Measurements from ENCODE around the gene ZMIZ2. TPM values are rescaled to one million over a fixed set of nuclear protein-coding genes. Genes with fewer than 3 reads are reported as not detected.

Gene ZMIZ2
- total and polyA plus RNA-seq, 2 of the 8 experiments (the other 6 are each of a cell fraction or from before 2014, with no cell fraction given): 24.4 to 66.4 TPM

DNA sequence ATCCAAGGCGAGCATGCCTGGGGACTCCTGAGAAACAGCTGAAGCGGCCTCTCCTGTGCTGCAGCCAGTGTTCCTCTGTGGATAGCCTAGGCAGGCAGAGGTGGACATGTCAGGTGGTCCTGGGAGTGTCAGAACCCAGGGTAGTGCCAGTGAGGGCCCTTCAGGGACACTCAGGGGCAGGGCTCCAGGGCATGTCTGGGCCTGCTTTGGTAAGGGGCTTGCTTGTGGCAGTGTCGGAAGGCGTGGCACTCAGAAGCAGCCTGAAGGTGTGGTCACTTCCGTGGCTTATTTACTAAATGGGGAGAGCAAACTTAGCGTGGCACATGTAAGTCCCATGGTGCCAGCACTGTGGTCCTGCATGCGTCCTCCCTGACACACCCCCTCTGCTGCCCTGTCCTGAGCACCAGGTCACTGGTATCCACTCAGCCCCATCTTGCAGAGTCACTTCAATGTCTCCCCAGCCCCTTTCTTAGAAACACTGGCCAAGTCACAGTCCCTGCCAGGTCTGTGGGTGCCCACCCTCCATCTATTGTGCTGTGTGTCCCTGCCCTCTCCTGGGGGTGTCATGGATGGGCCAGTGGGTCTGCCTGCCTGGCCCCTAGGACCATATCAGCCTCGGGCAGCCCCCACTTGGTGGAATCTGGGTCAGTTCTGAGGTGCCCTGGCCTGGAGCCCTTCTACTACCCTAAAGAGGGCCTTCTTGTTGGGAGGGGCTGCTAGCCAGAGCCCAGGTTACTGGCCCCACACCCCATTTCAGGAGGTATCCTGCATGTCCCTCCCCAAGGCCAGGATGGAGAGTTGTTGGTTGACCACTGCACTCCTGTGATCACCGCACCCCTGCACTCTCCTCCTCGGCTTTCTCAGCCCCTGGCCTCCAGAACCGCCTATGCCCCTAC is 6.4 kb downstream of the ZMIZ2 start:
- DNase-seq (ENCODE audit: low read depth in 1 of 2, low spot score in 2 of 2): no peak
- H2BK15ac ChIP-seq (ENCODE audit: low read length): no peak overlapping the region
- H3K79me1 ChIP-seq (ENCODE audit: low read depth, low read length): peaks cover 4% of the 10 kb centered on the region
- no peak overlapping the region for H4K5ac ChIP-seq (ENCODE audit: insufficient read length, low read depth, low read length)
- CTCF ChIA-PET (ENCODE audit: partially characterized antibody): no interaction called here
- H3K23me2 ChIP-seq (ENCODE audit: low read depth, low read length): no peaks in the 10 kb centered on the region
- H4K20me1 ChIP-seq (replicated peaks in 1 of 2; ENCODE audit: control insufficient read depth in 1 of 2, insufficient read depth in 2 of 2, low read length in 2 of 2): peaks cover 16 to 24% of the 10 kb centered on the region in 2 experiments
- no peak overlapping the region for H2AK5ac ChIP-seq (ENCODE audit: low read depth, low read length)
- no peaks in the 10 kb centered on the region; a peak in 1 of 7 replicates for H3K27me3 ChIP-seq (replicated peaks in 1 of 4; ENCODE audit: control insufficient read depth in 3 of 4, extremely low read depth in 1 of 4, insufficient read depth in 3 of 4, low read length in 3 of 4)
- POLR2A ChIA-PET (ENCODE audit: partially characterized antibody): interaction anchor here (1.0 to 2.7 kb wide), 3 partner anchors 12 to 148 kb away, joined by 3 to 12 read pairs (median 3); partner anchors contain the start of gene OGDH
- H3K23ac ChIP-seq (ENCODE audit: insufficient read length): no peak overlapping the region
- WGBS, 2 experiments (ENCODE audit: extremely low coverage in 1 of 2, insufficient coverage in 1 of 2, insufficient read length in 1 of 2, insufficient replicate concordance in 2 of 2, low coverage in 1 of 2, low lambda C conversion rate in 2 of 2, missing lambda C conversion rate in 1 of 2): 91% methylated on average over 11 of the region's 11 CpGs; no CpG with 5 or more reads in 1 of the 2 experiments
- H4K8ac ChIP-seq (ENCODE audit: extremely low read depth, insufficient read depth, low read length): peak overlapping the region; percentile 60; the same call in 1 of the 2 replicates
- no peak overlapping the region for H2BK120ac ChIP-seq (replicated peaks; ENCODE audit: low read depth, low read length)
- FAIRE-seq: no peak
- peaks cover 0 to 51% of the 10 kb centered on the region in 2 experiments; a peak in 2 of 4 replicates for H3K79me2 ChIP-seq (ENCODE audit: control insufficient read depth in 1 of 2, insufficient read depth in 2 of 2, low read length in 2 of 2)
- 0 out of 2 replicates have a peak overlapping the region, but pooled peaks have one; percentile 17 for H2BK12ac ChIP-seq (ENCODE audit: low read depth, low read length)
- H2BK20ac ChIP-seq (ENCODE audit: low read length): no peak overlapping the region
- H3K56ac ChIP-seq (replicated peaks; ENCODE audit: insufficient read length, low read depth, low read length): no peak overlapping the region
- H3K4me2 ChIP-seq (ENCODE audit: insufficient read depth in 1 of 2, low read depth in 2 of 2, low read length in 2 of 2): no peak overlapping the region
- H2AFZ ChIP-seq (ENCODE audit: low read length): no peak overlapping the region
- peak overlapping the region; percentile 28 for H4K91ac ChIP-seq (replicated peaks; ENCODE audit: insufficient read length, low read length)
- no peak overlapping the region for H3K4me3 ChIP-seq (ENCODE audit: extremely low read depth in 1 of 4, insufficient read depth in 2 of 4, low read depth in 3 of 4, low read length in 4 of 4)
- peak overlapping the region; percentile 45; the same call in 1 of the 2 replicates for H3K27ac ChIP-seq (ENCODE audit: low read depth, low read length)
- H3K18ac ChIP-seq (ENCODE audit: extremely low read depth, low read length): peak overlapping the region; percentile 10; the same call in 1 of the 2 replicates
- H3K9me3 ChIP-seq (ENCODE audit: insufficient read depth in 2 of 2, low read depth in 1 of 2, low read length in 1 of 2): no peaks in the 10 kb centered on the region
- peak overlapping the region; percentile 76 for H2BK5ac ChIP-seq (ENCODE audit: low read depth, low read length)
- peaks cover 3 to 20% (median 4%) of the 10 kb centered on the region in 4 experiments; a peak in 4 of 8 replicates for H3K36me3 ChIP-seq (ENCODE audit: control insufficient read depth in 2 of 4, insufficient read depth in 4 of 4, low read length in 3 of 4)
- H3K4ac ChIP-seq (replicated peaks; ENCODE audit: insufficient read length, low read depth, low read length): no peak overlapping the region
- H3K14ac ChIP-seq (ENCODE audit: insufficient read length): no peak overlapping the region
- no peak overlapping the region for H3K9ac ChIP-seq (replicated peaks in 1 of 4; ENCODE audit: extremely low read depth in 1 of 4, low read depth in 3 of 4, low read length in 3 of 4)
- H3K4me1 ChIP-seq (replicated peaks in 1 of 4; ENCODE audit: control insufficient read depth in 3 of 4, insufficient read depth in 4 of 4, low read length in 3 of 4): peaks cover 0 to 13% (median 5%) of the 10 kb centered on the region in 4 experiments; a peak in 5 of 7 replicates
- TF ChIP-seq, protein P1, sequence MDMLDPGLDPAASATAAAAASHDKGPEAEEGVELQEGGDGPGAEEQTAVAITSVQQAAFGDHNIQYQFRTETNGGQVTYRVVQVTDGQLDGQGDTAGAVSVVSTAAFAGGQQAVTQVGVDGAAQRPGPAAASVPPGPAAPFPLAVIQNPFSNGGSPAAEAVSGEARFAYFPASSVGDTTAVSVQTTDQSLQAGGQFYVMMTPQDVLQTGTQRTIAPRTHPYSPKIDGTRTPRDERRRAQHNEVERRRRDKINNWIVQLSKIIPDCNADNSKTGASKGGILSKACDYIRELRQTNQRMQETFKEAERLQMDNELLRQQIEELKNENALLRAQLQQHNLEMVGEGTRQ (IDR thresholded peaks at IDR 0.05; ENCODE audit: low read length): no peak
- TF ChIP-seq GTF2F1 (IDR thresholded peaks at IDR 0.05; ENCODE audit: borderline replicate concordance, low read depth, low read length) (no peak), RAD21 (IDR thresholded peaks at IDR 0.05 in 1 of 2, conservative IDR thresholded peaks at IDR 0.05 in 1 of 2; ENCODE audit: low read depth in 2 of 2, low read length in 2 of 2) (no peak), POLR2AphosphoS5 (IDR thresholded peaks at IDR 0.05; ENCODE audit: low read depth, low read length) (no peak), BRCA1 (IDR thresholded peaks at IDR 0.05; ENCODE audit: low read depth, low read length) (no peak), GABPA (IDR thresholded peaks at IDR 0.05; ENCODE audit: borderline replicate concordance, insufficient read depth, low read length) (no peak), POLR2A (IDR thresholded peaks at IDR 0.05; ENCODE audit: control extremely low read depth in 1 of 2, low read depth in 2 of 2, low read length in 2 of 2) (no peak)
- TF ChIP-seq, protein P2, sequence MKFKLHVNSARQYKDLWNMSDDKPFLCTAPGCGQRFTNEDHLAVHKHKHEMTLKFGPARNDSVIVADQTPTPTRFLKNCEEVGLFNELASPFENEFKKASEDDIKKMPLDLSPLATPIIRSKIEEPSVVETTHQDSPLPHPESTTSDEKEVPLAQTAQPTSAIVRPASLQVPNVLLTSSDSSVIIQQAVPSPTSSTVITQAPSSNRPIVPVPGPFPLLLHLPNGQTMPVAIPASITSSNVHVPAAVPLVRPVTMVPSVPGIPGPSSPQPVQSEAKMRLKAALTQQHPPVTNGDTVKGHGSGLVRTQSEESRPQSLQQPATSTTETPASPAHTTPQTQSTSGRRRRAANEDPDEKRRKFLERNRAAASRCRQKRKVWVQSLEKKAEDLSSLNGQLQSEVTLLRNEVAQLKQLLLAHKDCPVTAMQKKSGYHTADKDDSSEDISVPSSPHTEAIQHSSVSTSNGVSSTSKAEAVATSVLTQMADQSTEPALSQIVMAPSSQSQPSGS (IDR thresholded peaks at IDR 0.05; ENCODE audit: low read length): no peak

Measured in H1 (cell line).